B cell (primary cell): ENCODE data around the gene TGFB1. TPM values are rescaled to one million over a fixed set of nuclear protein-coding genes. Genes with fewer than 3 reads are reported as not detected.
"Not testable (repeated sequence)": the region's sequence is repeated elsewhere in the genome, so short reads cannot be mapped to it uniquely, and the experiment has no call there.

Experiments
- ATAC-seq: fragments of 200-7000 bp; cut with Tn5 transposase; one replicate; pipeline ENCODE4 v1.10.0; 2021; ENCODE audit warnings: low read depth, mild to moderate bottlenecking, moderate number of reproducible peaks, moderate library complexity
- CTCF ChIA-PET: fragments of 350-600 bp; sonication (Branson Sonifier 250); formaldehyde crosslinking; loops from one replicate; lab custom pipeline; 2021; ENCODE audit warnings: antibody characterized with exemption, inconsistent platforms; lab: Charles Lee
- POLR2A ChIA-PET: fragments of 350-600 bp; sonication (Branson Sonifier 250); formaldehyde crosslinking; loops from one replicate; lab custom pipeline; 2021; ENCODE audit warnings: antibody characterized with exemption; lab: Charles Lee
- DNase-seq: peaks from one replicate; pipeline ENCODE4 v3.0.0; 2013
- H2AFZ ChIP-seq: 2 replicates; pipeline ENCODE4 v1.6.1; 2012; ENCODE audit warnings: mild to moderate bottlenecking, low read depth, low read length; ENCODE audit not compliant: insufficient read depth, poor library complexity, severe bottlenecking
- H3K27ac ChIP-seq, 2 donors: 1 replicate in 1 of 2; 2 replicates in 1 of 2; pipeline ENCODE4 v1.5.1; 2012 to 2013; ENCODE audit warnings: low read length in 2 of 2, mild to moderate bottlenecking in 2 of 2, moderate library complexity in 1 of 2
- H3K27me3 ChIP-seq, 4 experiments: fragments of 200-600 bp in 1 of 4; sonication (generic) in 1 of 4; replicated peaks in 1 of 4; 1 replicate in 2 of 4; 2 replicates in 2 of 4; pipeline versions ENCODE4 v1.6.1 to v1.7.0; 2013 to 2016; ENCODE audit warnings: low read length in 3 of 4, mild to moderate bottlenecking in 2 of 4, mixed read lengths in 1 of 4, moderate library complexity in 1 of 4; ENCODE audit not compliant: insufficient read depth in 4 of 4, control insufficient read depth in 3 of 4; ENCODE audit errors: control extremely low read depth in 1 of 4
- H3K36me3 ChIP-seq, 2 experiments: replicated peaks in 1 of 2; 1 replicate in 1 of 2; 2 replicates in 1 of 2; pipeline versions ENCODE4 v1.6.1 to v1.7.1; 2013; ENCODE audit warnings: low read length in 1 of 2; ENCODE audit not compliant: insufficient read depth in 2 of 2, control insufficient read depth in 1 of 2; ENCODE audit errors: control extremely low read depth in 1 of 2, extremely low read depth in 1 of 2
- H3K4me1 ChIP-seq, 2 donors: fragments of 200-600 bp in 1 of 2; sonication (generic) in 1 of 2; 1 replicate in 1 of 2; 2 replicates in 1 of 2; pipeline versions ENCODE4 v1.5.1 to v1.6.1; 2013 to 2017; ENCODE audit warnings: low read length in 2 of 2; ENCODE audit not compliant: control insufficient read depth in 2 of 2, insufficient read depth in 2 of 2
- H3K4me2 ChIP-seq: replicated peaks from 2 replicates; pipeline ENCODE3; 2012; ENCODE audit warnings: mild to moderate bottlenecking, low read depth, low read length; ENCODE audit not compliant: poor library complexity, severe bottlenecking
- H3K4me3 ChIP-seq, 5 experiments: fragments of 200-600 bp in 1 of 5; sonication (generic) in 1 of 5; 1 replicate in 3 of 5; 2 replicates in 2 of 5; pipeline versions ENCODE4 v1.5.1 to v1.7.0; 2011 to 2016; ENCODE audit warnings: low read length in 4 of 5, mild to moderate bottlenecking in 4 of 5, low read depth in 2 of 5, control low read depth in 1 of 5, moderate library complexity in 1 of 5; ENCODE audit not compliant: insufficient read depth in 1 of 5; ENCODE audit errors: control extremely low read depth in 1 of 5, extremely low read depth in 1 of 5
- H3K79me2 ChIP-seq: fragments of 200-600 bp; sonication (generic); one replicate; pipeline ENCODE4 v1.6.0; 2016; ENCODE audit warnings: low read length; ENCODE audit not compliant: control insufficient read depth, insufficient read depth
- H3K9ac ChIP-seq: fragments of 200-600 bp; sonication (generic); 2 replicates; pipeline ENCODE4 v1.6.1; 2017; ENCODE audit warnings: mild to moderate bottlenecking, low read length, moderate library complexity
- H3K9me3 ChIP-seq, 3 donors: one replicate each; pipeline versions ENCODE4 v1.6.1 to v1.7.1; 2013; ENCODE audit warnings: low read length in 2 of 3; ENCODE audit not compliant: control insufficient read depth in 2 of 3, insufficient read depth in 1 of 3; ENCODE audit errors: control extremely low read depth in 1 of 3
- H4K20me1 ChIP-seq: 2 replicates; pipeline ENCODE4 v1.6.0; 2012; ENCODE audit warnings: mild to moderate bottlenecking, low read length; ENCODE audit not compliant: insufficient read depth, control insufficient read depth, poor library complexity, severe bottlenecking
- H3K27ac Mint-ChIP-seq: one replicate; pipeline ENCODE4 v1.8.0; 2021; ENCODE audit warnings: mixed read lengths
- H3K27me3 Mint-ChIP-seq: one replicate; pipeline ENCODE4 v1.8.0; 2021; ENCODE audit warnings: mixed read lengths
- H3K4me1 Mint-ChIP-seq: one replicate; pipeline ENCODE4 v1.8.0; 2021; ENCODE audit warnings: mixed read lengths
- H3K4me3 Mint-ChIP-seq: one replicate; pipeline ENCODE4 v1.8.0; 2021; ENCODE audit warnings: mixed read lengths
- H3K9me3 Mint-ChIP-seq: one replicate; pipeline ENCODE4 v1.8.0; 2022; ENCODE audit warnings: mixed read lengths; ENCODE audit not compliant: insufficient read depth
- EZH2 ChIP-seq: IDR thresholded peaks from 2 replicates; pipeline ENCODE4 v1.6.1; 2012; ENCODE audit warnings: borderline replicate concordance, low read depth, mild to moderate bottlenecking, moderate library complexity, low read length; ENCODE audit not compliant: insufficient read depth, poor library complexity, severe bottlenecking
- WGBS: methylation state at CpG from one replicate; pipeline ENCODE4 v1.1.5; 2013; ENCODE audit warnings: missing lambda C conversion rate; ENCODE audit not compliant: insufficient coverage; 5-methylcytosine and 5-hydroxymethylcytosine counted together
- intact Hi-C: fragments of 100-400 bp; cut with micrococcal nuclease; formaldehyde crosslinking; loops from one replicate; pipeline ENCODE4 v1.10.0; 2022
- polyA plus RNA-seq: library from polyadenylated mRNA; depleted of rRNA; stranded (reverse); fragments of >200 nt; gene quantifications from 2 replicates; pipeline ENCODE4 v1.2.3, GENCODE V29; 2012
- total RNA-seq, 2 donors: library from RNA; stranded (reverse); fragments of 120-200 nt in 1 of 2; gene quantifications; 1 replicate in 1 of 2; 2 replicates in 1 of 2; pipeline versions ENCODE4 v1.2.3 to v1.2.4, GENCODE V29; 2013 to 2022
- TF ChIP-seq, protein P1 (sequence below): fragments of 200-600 bp; IDR thresholded peaks from one replicate; pipeline ENCODE4 v1.8.0; 2022; ENCODE audit warnings: antibody characterized with exemption, mild to moderate bottlenecking

TGFB1 gene
- total and polyA plus RNA-seq, 2 donors (not counting 1 experiment from before 2014, with no cell fraction given) = 109 to 120 TPM

DNA sequence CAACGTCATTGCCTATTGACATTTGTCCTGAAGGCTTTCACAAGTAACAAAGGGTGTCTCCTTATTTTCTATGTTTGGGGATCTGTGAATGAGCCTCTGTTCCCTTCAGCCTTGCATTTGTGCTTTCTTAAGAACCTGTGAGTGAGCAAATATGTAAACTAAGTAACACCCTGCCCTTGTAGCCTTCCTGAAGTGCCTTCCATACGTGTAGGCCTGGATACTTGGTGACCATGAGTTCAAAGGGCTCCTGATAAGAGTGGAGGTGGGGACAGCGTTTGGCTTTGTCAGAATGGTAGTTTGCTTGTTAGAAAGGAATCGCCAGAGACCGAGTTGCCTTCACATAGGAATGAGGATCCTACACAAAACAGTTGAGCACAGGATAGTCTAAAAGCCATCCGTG is 58.2 kb downstream of the TGFB1 start:
- no peak for ATAC-seq
- no peaks in the 10 kb centered on the region for H3K27me3 Mint-ChIP-seq
- Histone ChIP-seq H3K9me3 (no peaks in the 10 kb centered on the region), H3K36me3 (peaks cover 2 to 93% of the 10 kb centered on the region in 2 experiments), H4K20me1 (peaks cover 9% of the 10 kb centered on the region), H3K4me3 (no peak overlapping the region), H3K79me2 (peaks cover 43% of the 10 kb centered on the region), H3K4me2 (no peak overlapping the region), H3K27me3 (no peaks in the 10 kb centered on the region), H2AFZ (no peak overlapping the region), H3K9ac (no peak overlapping the region), H3K4me1 (peaks cover 34 to 40% of the 10 kb centered on the region in 2 donors), H3K27ac (peak overlapping the region in 1 of 2 donors; percentile 100)
- H3K9me3 Mint-ChIP-seq = no peaks in the 10 kb centered on the region
- ChIA-PET CTCF (interaction anchor here (1.5 kb wide), 1 partner anchor 10 kb away, joined by 4 read pairs; no protein-coding TSS in a partner anchor), POLR2A (no interaction called here)
- peak overlapping the region; percentile 32 for H3K27ac Mint-ChIP-seq
- TF ChIP-seq, protein P1, sequence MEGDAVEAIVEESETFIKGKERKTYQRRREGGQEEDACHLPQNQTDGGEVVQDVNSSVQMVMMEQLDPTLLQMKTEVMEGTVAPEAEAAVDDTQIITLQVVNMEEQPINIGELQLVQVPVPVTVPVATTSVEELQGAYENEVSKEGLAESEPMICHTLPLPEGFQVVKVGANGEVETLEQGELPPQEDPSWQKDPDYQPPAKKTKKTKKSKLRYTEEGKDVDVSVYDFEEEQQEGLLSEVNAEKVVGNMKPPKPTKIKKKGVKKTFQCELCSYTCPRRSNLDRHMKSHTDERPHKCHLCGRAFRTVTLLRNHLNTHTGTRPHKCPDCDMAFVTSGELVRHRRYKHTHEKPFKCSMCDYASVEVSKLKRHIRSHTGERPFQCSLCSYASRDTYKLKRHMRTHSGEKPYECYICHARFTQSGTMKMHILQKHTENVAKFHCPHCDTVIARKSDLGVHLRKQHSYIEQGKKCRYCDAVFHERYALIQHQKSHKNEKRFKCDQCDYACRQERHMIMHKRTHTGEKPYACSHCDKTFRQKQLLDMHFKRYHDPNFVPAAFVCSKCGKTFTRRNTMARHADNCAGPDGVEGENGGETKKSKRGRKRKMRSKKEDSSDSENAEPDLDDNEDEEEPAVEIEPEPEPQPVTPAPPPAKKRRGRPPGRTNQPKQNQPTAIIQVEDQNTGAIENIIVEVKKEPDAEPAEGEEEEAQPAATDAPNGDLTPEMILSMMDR = no peak
- no peak for TF ChIP-seq EZH2
- peaks cover 44% of the 10 kb centered on the region for H3K4me1 Mint-ChIP-seq
- intact Hi-C loops = loop anchor here (10.0 kb wide), 1 partner anchor 891 kb away; no protein-coding TSS in a partner anchor
- H3K4me3 Mint-ChIP-seq = no peak overlapping the region
- WGBS = 93% methylated on average over 4 of the region's 6 CpGs
- no peak for DNase-seq

DNA sequence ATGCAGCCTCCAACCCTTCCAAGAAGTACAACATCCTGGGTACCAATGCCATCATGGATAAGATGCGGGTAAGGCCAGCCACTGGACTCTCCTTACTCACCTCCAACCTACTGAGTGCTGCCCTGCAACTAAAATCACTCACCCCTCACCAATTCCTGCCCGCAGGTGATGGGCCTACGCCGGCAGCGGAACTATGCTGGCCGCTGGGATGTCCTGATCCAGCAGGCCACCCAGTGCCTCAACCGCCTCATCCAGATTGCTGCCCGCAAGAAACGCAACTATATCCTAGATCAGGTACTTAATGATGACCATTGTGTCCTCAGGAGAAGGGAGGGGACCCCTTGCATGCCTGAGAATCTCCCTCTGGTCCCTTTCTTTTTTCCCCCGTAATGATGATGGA is 59.3 kb downstream of the TGFB1 start:
- no peak overlapping the region for H3K4me2 ChIP-seq
- no peak overlapping the region for H3K4me3 Mint-ChIP-seq
- no peak overlapping the region for H2AFZ ChIP-seq
- no peak overlapping the region for H3K27ac ChIP-seq
- no peaks in the 10 kb centered on the region for H3K27me3 ChIP-seq
- intact Hi-C loops = loop anchor here (10.0 kb wide), 1 partner anchor 890 kb away; no protein-coding TSS in a partner anchor
- no peak overlapping the region for H3K4me3 ChIP-seq
- no peaks in the 10 kb centered on the region for H3K9me3 ChIP-seq
- H3K27ac Mint-ChIP-seq = peak overlapping the region; percentile 26
- H3K79me2 ChIP-seq = peaks cover 50% of the 10 kb centered on the region
- peaks cover 33% of the 10 kb centered on the region for H3K4me1 Mint-ChIP-seq
- peaks cover 0 to 90% of the 10 kb centered on the region in 2 experiments for H3K36me3 ChIP-seq
- TF ChIP-seq, protein P1 = no peak
- TF ChIP-seq EZH2 = no peak
- WGBS = 99% methylated on average over 9 of the region's 10 CpGs
- ATAC-seq (no peak), DNase-seq (no peak)
- peaks cover 11% of the 10 kb centered on the region for H4K20me1 ChIP-seq
- CTCF ChIA-PET = interaction anchor here (1.5 kb wide), 1 partner anchor 11 kb away, joined by 4 read pairs; no protein-coding TSS in a partner anchor
- H3K9me3 Mint-ChIP-seq = no peaks in the 10 kb centered on the region
- H3K9ac ChIP-seq = no peak overlapping the region
- peaks cover 26 to 29% of the 10 kb centered on the region in 2 donors for H3K4me1 ChIP-seq
- H3K27me3 Mint-ChIP-seq = no peaks in the 10 kb centered on the region
- POLR2A ChIA-PET = no interaction called here

DNA sequence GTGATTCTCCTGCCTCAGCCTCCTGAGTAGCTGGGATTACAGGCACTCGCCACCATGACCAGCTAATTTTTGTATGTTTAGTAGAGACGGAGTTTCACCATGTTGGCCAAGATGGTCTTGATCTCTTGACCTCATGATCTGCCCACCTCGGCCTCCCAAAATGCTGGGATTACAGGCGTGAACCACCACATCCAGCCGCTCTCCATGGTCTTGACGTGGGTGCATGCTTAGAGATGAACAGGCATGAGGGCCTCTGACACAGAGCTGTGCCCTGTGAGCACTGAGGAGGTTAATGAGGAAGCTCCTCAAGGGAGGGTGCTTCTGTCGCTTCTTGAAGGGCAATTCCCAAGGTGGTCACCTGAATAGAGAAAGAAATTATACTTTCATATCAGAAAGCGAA is 63.9 kb downstream of the TGFB1 start:
- H3K4me1 Mint-ChIP-seq, H3K9me3 ChIP-seq, DNase-seq, H3K27ac Mint-ChIP-seq, H3K27me3 Mint-ChIP-seq, H3K4me3 ChIP-seq, H3K4me3 Mint-ChIP-seq, H3K27ac ChIP-seq, H2AFZ ChIP-seq, H3K4me1 ChIP-seq, H3K9me3 Mint-ChIP-seq, H3K4me2 ChIP-seq, ATAC-seq, CTCF ChIA-PET, H3K27me3 ChIP-seq, H3K9ac ChIP-seq: not testable (repeated sequence)
- Histone ChIP-seq H4K20me1 (peaks cover 21% of the 10 kb centered on the region), H3K79me2 (peaks cover 52% of the 10 kb centered on the region), H3K36me3 (peaks cover 4 to 80% of the 10 kb centered on the region in 2 experiments)
- intact Hi-C loops = loop anchor here (10.0 kb wide), 1 partner anchor 885 kb away; no protein-coding TSS in a partner anchor
- POLR2A ChIA-PET = interaction anchor here (1.9 kb wide), 1 partner anchor 25 kb away, joined by 4 read pairs; no protein-coding TSS in a partner anchor
- WGBS = 93% methylated on average over 6 of the region's 8 CpGs
